ENCODE results near the gene RHCG.

RHCG gene

GRCh38 chr15:89514596-89515406, 18.4 kb upstream of the RHCG start:
- no peaks in the 10 kb centered on the region for H3K36me3 Mint-ChIP-seq (ENCODE audit: low read depth)
- ATAC-seq: no peak
- H3K4me1 Mint-ChIP-seq: no peaks in the 10 kb centered on the region
- no peak overlapping the region for H3K4me3 Mint-ChIP-seq
- no peaks in the 10 kb centered on the region for H3K9me3 Mint-ChIP-seq
- H3K27me3 Mint-ChIP-seq: peaks cover 20% of the 10 kb centered on the region
- DNase-seq: no peak
- H3K27ac Mint-ChIP-seq: no peak overlapping the region

- DNase-seq (no peak), ATAC-seq (no peak)
- Mint-ChIP-seq H3K36me3 (ENCODE audit: low read depth) (no peaks in the 10 kb centered on the region), H3K27me3 (peaks cover 20% of the 10 kb centered on the region), H3K9me3 (no peaks in the 10 kb centered on the region), H3K4me3 (no peak overlapping the region), H3K4me1 (no peaks in the 10 kb centered on the region), H3K27ac (no peak overlapping the region)
These were observed 17.8 kb upstream of the RHCG start for GRCh38 chr15:89514186-89514585.

- ATAC-seq (no peak), DNase-seq (no peak)
- H3K27ac Mint-ChIP-seq: no peak overlapping the region
- H3K36me3 Mint-ChIP-seq (ENCODE audit: low read depth): no peaks in the 10 kb centered on the region
- H3K4me1 Mint-ChIP-seq: no peaks in the 10 kb centered on the region
- peaks cover 20% of the 10 kb centered on the region for H3K27me3 Mint-ChIP-seq
- H3K9me3 Mint-ChIP-seq: no peaks in the 10 kb centered on the region
- H3K4me3 Mint-ChIP-seq: no peak overlapping the region
These were observed 16.9 kb upstream of the RHCG start for GRCh38 chr15:89513284-89513683.

GRCh38 chr15:89512631-89513030, 16.2 kb upstream of the RHCG start:
- H3K4me3 Mint-ChIP-seq: no peak overlapping the region
- no peaks in the 10 kb centered on the region for H3K4me1 Mint-ChIP-seq
- ATAC-seq (no peak), DNase-seq (no peak)
- no peaks in the 10 kb centered on the region for H3K36me3 Mint-ChIP-seq (ENCODE audit: low read depth)
- no peak overlapping the region for H3K27ac Mint-ChIP-seq
- H3K27me3 Mint-ChIP-seq: peaks cover 20% of the 10 kb centered on the region
- H3K9me3 Mint-ChIP-seq: no peaks in the 10 kb centered on the region

- H3K27me3 Mint-ChIP-seq: peaks cover 14% of the 10 kb centered on the region
- H3K27ac Mint-ChIP-seq: no peak overlapping the region
- ATAC-seq (no peak), DNase-seq (no peak)
- no peaks in the 10 kb centered on the region for H3K9me3 Mint-ChIP-seq
- no peaks in the 10 kb centered on the region for H3K4me1 Mint-ChIP-seq
- no peaks in the 10 kb centered on the region for H3K36me3 Mint-ChIP-seq (ENCODE audit: low read depth)
- H3K4me3 Mint-ChIP-seq: no peak overlapping the region
These were observed 9.8 kb upstream of the RHCG start for GRCh38 chr15:89506026-89506686.

GRCh38 chr15:89504166-89504565, 7.8 kb upstream of the RHCG start:
- Mint-ChIP-seq H3K4me1 (no peaks in the 10 kb centered on the region), H3K36me3 (ENCODE audit: low read depth) (no peaks in the 10 kb centered on the region), H3K9me3 (no peaks in the 10 kb centered on the region), H3K27me3 (peaks cover 21% of the 10 kb centered on the region), H3K27ac (no peak overlapping the region), H3K4me3 (no peak overlapping the region)
- DNase-seq (no peak), ATAC-seq (no peak)

- peaks cover 31% of the 10 kb centered on the region for H3K27me3 Mint-ChIP-seq
- no peaks in the 10 kb centered on the region for H3K9me3 Mint-ChIP-seq
- no peak overlapping the region for H3K4me3 Mint-ChIP-seq
- ATAC-seq (no peak), DNase-seq (no peak)
- H3K4me1 Mint-ChIP-seq: no peaks in the 10 kb centered on the region
- no peak overlapping the region for H3K27ac Mint-ChIP-seq
- H3K36me3 Mint-ChIP-seq (ENCODE audit: low read depth): no peaks in the 10 kb centered on the region
These were observed 6.6 kb upstream of the RHCG start for GRCh38 chr15:89502867-89503595.

GRCh38 chr15:89501646-89502045, 5.3 kb upstream of the RHCG start:
- Mint-ChIP-seq H3K27ac (no peak overlapping the region), H3K9me3 (no peaks in the 10 kb centered on the region), H3K4me1 (peaks cover 2% of the 10 kb centered on the region), H3K27me3 (peaks cover 40% of the 10 kb centered on the region), H3K4me3 (no peak overlapping the region), H3K36me3 (ENCODE audit: low read depth) (no peaks in the 10 kb centered on the region)
- ATAC-seq: no peak
- no peak for DNase-seq

- no peak overlapping the region for H3K4me3 Mint-ChIP-seq
- H3K36me3 Mint-ChIP-seq (ENCODE audit: low read depth): no peaks in the 10 kb centered on the region
- ATAC-seq (no peak), DNase-seq (no peak)
- H3K27me3 Mint-ChIP-seq: peaks cover 49% of the 10 kb centered on the region
- no peak overlapping the region for H3K27ac Mint-ChIP-seq
- no peaks in the 10 kb centered on the region for H3K9me3 Mint-ChIP-seq
- H3K4me1 Mint-ChIP-seq: peaks cover 7% of the 10 kb centered on the region
These were observed 4.3 kb upstream of the RHCG start for GRCh38 chr15:89500397-89501270.

GRCh38 chr15:89499156-89499555, 2.8 kb upstream of the RHCG start:
- Mint-ChIP-seq H3K36me3 (ENCODE audit: low read depth) (no peaks in the 10 kb centered on the region), H3K4me3 (no peak overlapping the region), H3K27ac (no peak overlapping the region), H3K9me3 (no peaks in the 10 kb centered on the region), H3K27me3 (peaks cover 59% of the 10 kb centered on the region), H3K4me1 (peaks cover 9% of the 10 kb centered on the region)
- ATAC-seq (no peak), DNase-seq (no peak)

GRCh38 chr15:89498574-89498906, 2.2 kb upstream of the RHCG start:
- H3K4me1 Mint-ChIP-seq: peaks cover 9% of the 10 kb centered on the region
- ATAC-seq: no peak
- H3K27me3 Mint-ChIP-seq: peaks cover 64% of the 10 kb centered on the region
- DNase-seq: no peak
- H3K27ac Mint-ChIP-seq: no peak overlapping the region
- H3K4me3 Mint-ChIP-seq: no peak overlapping the region
- no peaks in the 10 kb centered on the region for H3K36me3 Mint-ChIP-seq (ENCODE audit: low read depth)
- H3K9me3 Mint-ChIP-seq: no peaks in the 10 kb centered on the region

- Mint-ChIP-seq H3K9me3 (no peaks in the 10 kb centered on the region), H3K27ac (no peak overlapping the region)
These were observed 848 bp upstream of the RHCG start for GRCh38 chr15:89497231-89497630.

GRCh38 chr15:89495638-89496145, 691 bp downstream of the RHCG start:
- Mint-ChIP-seq H3K27me3 (peaks cover 55% of the 10 kb centered on the region), H3K4me1 (peaks cover 9% of the 10 kb centered on the region), H3K27ac (no peak overlapping the region), H3K4me3 (no peak overlapping the region), H3K9me3 (no peaks in the 10 kb centered on the region), H3K36me3 (ENCODE audit: low read depth) (no peaks in the 10 kb centered on the region)
- no peak for ATAC-seq
- no peak for DNase-seq

More at GRCh38 chr15:89497231-89497630, 848 bp upstream of the RHCG start:
- H3K4me1 Mint-ChIP-seq: peaks cover 9% of the 10 kb centered on the region
- ATAC-seq (no peak), DNase-seq (no peak)
- no peaks in the 10 kb centered on the region for H3K36me3 Mint-ChIP-seq (ENCODE audit: low read depth)
- H3K27me3 Mint-ChIP-seq: peaks cover 66% of the 10 kb centered on the region
- H3K4me3 Mint-ChIP-seq: no peak overlapping the region
